Fibroblast of skin of abdomen (primary cell): ENCODE results near the gene GALNTL6.

Experiments used
- DNase-seq: peaks from one replicate; pipeline ENCODE4 v3.0.0-alpha.2; 2013

Gene GALNTL6

DNA sequence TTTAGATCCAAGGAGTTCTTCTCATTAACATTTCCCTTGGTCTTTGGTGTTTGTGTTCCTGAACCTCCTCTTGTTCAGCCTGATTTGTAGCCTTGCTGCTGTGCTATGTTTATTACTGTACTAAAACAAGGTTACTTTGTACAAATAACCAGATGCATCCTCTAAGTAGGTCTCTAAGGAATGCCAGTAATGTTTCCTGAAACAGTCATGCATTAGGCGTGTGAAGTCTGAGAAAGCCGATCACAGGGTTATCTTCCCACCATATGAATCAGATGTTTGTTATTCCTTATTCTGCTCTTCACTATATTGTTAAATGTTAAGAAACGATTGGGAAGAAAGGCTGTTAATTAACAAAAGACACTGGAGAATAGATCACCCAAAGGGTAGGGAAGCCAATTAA, 66.9 kb downstream of the GALNTL6 start:
- peak; percentile 89 for DNase-seq

DNA sequence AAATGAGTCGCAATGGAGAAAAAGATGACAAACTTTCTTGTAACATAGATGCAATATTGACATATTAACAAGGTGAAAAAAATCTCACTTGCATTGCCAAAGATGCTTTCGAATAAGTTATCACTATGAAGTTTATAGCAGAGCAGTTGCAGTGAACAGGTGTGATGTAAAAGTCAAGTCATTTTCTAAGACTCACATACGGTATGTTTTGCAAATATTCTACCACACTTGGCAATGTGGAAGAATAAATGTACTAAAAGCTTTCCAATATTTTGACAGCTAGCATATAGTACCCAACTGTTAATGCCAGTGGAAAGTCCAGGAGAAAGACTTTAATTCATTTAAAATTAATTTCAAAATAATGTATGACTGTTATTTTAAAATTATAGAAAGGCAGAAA, 76.5 kb downstream of the GALNTL6 start:
- no peak for DNase-seq

DNA sequence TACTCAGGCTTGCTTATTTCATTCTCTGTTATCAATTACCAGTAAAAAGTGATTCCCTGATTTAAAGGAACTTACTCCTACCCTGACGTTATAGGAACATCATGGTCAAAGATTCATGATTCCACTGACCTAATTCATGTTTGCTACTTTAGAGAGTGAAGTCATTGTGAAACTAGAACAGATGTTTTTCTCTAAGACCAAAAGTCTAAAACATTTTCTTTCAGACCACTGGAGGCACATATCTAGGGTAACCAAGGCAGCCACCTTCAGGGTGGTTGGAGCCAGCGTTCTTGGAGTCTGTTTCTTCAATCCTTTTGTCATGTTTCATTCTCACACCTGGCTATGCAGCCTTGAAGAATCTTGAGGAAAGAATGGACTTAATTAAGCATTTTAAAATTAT, 77.8 kb downstream of the GALNTL6 start:
- no peak for DNase-seq

DNA sequence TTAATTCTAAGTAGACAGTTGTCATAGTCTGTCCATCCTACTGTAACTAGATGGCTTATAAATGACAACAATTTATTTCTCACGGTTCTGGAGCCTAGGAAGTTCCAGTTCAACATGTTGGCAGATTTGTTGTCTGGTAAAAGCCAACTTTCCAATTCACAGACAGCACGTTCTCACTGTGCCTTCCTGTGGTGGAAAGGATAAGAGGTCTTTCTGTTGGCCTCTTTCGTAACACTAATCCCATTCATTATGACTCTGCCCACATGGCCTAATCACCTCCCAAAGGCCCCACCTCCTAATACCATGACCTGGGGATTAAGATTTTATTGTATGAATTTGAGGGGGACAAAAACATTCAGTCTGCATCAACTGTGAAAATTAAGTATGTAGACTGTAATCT, 83.2 kb downstream of the GALNTL6 start:
- DNase-seq: no peak

DNA sequence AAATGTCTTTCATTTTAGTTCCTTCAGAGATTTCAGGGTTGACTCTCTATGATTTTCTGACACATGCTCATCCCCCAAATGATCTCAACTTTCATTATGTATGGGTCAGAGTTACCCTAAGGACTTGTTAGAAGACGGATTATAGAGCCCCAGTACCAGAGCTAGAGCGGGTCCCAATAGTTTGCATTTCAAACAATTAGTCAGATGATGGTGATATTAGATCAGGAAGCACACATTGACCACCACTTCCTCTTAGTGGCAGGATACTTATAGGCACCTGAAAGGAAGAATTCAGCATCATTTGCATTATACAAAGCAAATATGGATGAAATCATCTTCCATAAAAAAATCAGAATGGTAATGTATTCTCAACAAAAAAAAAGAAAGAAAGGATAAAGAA, 106.1 kb downstream of the GALNTL6 start:
- no peak for DNase-seq

DNA sequence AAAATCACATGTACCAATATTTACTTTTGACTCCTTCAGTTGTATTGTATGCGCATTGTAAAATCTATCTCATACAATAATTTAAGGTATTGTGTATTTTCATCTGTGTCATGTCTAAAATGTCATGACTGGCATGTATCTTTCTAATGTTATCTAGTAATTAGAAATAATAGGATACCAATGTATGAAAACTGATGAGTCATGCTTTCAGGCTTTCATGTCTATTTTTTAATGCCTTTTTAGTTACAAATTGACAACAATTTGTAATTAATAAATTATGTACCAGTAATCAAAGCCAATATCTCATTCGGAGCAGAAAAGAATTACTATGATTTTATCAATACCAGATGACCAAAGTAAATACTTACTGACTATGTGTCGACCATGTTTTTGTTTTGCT, 107.7 kb downstream of the GALNTL6 start:
- no peak for DNase-seq

DNA sequence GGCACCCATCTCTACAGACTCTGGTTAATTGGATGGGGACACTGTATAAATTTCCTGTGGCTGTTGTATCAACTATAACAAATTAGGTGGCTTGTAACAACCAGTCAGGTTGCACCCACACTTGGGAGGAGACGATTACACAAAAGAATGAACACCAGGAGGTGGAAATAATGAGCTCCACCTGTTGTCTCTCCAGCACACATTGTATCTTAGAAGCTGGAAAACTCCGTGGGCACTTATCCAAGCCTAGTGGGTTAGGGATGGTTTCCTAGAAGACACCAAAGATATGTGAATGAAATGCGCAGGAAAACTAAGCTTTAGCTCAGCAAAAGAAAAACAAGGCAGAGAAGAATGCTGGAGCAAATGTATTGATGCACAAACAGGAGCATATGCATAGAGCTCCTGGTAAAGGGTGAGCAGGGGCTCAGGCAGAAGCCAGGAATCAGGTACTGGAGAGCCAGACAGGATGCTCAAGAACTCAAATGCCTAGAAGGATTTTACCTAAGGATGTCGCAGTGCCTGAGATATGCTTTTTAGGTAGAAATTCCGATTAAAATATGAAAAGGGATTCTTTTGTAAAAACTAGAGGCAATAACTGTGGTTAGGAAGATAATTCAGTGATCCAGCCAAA, 111.7 kb downstream of the GALNTL6 start:
- DNase-seq: peak; percentile 20

DNA sequence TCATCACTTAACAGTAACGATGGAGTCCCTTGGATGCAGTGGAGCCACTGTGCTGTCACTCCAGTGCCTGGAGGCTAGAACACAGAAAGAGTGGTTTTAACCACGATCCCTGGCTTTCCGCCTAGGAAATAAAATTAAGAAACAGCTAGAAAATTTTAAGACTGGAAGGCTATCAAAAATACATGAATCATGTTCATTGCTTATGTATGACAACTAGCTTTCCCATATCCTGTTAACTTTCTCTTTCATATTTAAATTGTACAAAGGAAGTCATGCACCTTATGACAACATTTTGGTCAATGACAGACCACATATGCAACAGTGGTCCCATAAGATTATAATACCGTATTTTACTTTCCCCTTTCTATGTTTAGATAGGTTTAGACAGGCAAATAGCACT, 115.1 kb downstream of the GALNTL6 start:
- no peak for DNase-seq

DNA sequence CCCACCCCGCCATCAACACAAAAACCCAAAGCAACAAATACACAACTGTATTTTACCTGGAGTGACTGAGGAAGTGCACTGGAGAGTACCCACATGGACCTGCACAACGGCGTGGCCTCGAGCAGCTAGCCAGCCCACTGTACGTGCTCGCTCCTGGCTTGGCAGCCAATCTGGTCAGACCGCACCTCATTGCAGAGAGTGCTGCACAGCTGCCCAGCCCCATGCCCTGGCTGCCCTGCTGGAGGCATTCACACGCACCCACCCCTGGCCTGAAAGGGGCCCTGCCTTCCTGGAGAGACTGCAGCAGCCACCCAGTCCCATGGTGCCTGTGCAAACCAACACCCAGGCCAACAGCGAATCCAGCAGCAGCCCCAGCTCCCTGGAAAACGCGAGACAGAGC, 116.3 kb downstream of the GALNTL6 start:
- no peak for DNase-seq

DNA sequence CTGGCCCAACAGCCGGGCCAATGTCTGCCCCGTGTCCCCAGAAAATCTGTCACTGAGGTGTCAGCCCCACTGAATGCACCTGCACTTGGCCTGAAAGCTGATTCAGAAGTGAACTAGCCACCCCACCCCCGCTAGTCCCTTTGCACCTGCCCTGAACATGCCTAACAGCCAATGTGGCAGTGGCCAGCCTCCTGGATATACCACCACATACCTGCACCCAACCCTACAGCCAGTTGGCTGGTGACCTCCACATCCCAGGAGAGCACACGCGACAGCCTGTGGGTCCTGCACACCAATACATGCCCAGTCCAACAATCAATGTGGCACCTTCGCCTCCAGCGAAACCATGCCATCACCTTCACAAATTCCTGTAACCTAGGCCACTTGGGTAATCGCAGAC, 116.7 kb downstream of the GALNTL6 start:
- no peak for DNase-seq

DNA sequence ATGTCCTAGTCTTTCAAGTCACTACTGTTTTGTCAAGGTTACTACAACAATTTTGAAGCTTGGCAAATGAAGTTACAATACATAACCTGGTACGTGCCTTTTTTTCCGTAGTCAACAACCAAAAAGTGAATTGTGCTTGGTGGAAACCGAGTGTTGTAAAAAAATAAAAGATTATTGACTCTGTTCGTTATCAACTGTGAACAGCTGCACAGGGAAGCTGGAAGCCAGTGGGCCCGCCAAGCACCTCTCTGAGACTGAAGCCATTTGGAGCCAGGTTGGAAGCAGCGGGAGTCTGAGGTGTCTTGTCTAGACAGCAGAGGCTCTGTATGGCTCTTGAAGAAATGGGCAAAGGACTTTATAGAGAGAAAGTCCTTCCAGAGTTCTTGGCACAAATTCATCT, 119.0 kb downstream of the GALNTL6 start:
- DNase-seq: no peak

DNA sequence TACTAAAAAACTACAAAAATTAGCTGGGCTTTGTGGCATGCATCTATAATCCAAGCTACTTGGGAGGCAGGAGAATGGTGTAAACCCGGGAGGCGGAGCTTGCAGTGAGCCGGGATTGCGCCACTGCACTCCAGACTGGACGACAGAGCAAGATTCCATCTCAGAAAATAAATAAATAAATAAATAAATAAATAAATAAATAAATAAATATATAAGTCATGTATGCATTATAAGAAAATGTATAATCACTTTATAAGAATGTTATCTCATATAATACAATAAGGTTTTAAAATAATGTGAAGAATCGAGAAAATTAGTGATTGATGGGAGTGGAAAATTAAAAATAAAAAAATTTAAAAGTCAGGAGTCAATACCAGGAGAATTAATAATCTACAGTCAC, 127.5 kb downstream of the GALNTL6 start:
- DNase-seq: no peak

DNA sequence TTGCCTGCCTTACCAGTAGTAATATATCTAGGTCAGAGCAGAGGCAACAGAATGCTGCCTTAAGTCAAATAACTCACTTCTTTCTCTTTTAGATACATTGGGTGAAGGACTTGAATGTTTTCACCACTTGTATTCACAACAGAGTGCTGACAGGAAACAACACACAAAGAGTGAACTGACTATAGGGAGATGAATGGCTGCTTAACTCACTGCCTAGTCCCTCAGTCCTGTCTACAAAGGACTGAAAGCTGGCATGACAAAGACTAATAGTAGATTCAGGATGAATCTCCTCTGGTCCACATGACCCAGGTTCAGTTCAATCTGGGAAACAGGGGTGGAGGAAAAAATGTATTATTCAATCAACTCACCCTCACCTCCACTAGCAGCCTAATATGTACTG, 134.2 kb downstream of the GALNTL6 start:
- DNase-seq: no peak

DNA sequence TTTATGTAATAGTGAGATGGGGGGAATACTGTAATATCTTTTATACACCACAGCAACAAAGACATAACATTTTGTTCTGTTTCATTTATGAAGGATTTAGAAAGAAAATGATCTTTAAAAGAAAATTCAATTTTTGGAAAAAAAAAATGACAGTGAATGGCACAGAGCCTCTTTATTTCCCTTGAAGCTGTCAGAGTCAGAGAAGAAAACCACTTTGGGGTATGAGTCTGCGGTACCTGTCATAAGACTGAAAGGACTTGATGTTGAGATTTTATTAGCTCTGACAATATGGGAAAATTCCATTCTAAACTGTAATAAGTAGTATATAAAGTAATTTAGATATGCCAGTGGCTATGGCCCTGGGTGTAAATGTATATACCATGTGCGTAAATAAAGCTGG, 134.8 kb downstream of the GALNTL6 start:
- no peak for DNase-seq

DNA sequence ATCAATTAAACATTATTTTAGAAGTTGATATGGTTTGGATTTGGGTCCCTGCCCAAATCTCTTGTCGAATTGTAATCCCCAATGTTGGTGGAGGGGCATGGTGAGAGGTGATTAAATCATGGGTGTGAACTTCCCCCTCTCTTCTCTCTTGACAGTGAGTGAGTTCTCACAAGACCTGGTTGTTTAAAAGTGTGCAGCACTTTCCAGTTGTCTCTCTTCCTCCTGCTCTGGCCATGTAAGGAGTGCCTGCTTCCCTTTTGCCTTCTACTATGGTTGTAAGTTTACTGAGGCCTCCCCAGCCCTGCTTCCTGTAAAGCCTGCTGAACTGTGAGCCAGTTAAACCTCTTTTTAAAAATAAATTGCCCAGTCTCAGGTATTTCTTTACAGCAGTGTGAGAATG, 141.4 kb downstream of the GALNTL6 start:
- no peak for DNase-seq

DNA sequence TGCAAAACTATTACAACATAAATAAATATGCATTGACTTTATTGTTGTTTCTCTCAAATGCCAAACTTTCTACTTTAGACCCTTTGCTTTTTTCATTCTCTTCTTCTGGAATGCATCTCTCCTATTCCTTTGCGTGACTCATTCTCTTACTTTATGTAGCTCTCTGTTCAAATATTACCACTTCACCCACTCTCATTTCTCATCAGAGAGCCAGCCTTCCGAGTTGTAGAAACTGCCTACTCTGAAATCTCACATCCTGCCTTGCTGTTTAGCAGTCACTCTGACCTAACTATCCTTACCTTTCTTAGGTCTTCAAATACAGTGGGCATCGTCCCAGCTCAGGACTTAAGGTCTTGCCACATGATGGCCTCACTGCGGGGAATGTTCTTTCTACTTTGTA, 143.5 kb downstream of the GALNTL6 start:
- no peak for DNase-seq

DNA sequence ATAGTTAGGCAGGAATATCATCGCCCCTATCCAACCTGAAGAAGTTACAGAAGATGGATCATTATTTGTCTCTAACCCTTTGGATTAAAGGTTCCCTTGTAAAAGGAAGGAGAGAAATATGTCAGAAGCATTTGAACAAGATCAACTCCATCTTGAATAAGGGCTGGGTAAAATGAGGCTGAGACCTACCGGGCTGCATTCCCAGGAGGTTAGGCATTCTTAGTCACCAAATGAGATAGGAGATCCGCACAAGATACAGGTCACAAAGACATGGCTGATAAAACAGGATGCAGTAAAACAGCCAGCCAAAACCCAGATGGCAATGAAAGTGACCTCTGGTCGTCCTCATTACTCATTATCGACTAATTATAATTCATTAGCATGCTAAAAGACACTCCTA, 148.9 kb downstream of the GALNTL6 start:
- DNase-seq: no peak

DNA sequence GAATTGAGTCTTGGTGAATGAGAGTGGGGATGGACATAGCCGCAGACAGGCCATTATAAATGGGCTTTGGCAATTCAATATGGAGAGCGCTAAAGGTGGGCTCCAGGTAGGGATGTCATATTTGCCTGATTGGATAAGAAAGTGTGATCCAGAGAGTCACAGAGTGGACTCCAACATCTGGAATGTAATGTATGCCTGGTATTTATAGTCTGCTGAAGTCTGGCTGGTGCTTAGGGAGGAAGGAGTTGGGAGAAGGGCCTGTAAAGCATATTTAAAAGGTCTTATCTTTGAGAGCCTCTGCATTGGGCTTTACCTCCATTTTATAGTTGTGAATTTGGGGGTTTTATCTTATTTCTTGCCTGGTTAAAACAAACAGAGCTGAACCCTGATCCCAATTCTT, 153.2 kb downstream of the GALNTL6 start:
- DNase-seq: no peak

DNA sequence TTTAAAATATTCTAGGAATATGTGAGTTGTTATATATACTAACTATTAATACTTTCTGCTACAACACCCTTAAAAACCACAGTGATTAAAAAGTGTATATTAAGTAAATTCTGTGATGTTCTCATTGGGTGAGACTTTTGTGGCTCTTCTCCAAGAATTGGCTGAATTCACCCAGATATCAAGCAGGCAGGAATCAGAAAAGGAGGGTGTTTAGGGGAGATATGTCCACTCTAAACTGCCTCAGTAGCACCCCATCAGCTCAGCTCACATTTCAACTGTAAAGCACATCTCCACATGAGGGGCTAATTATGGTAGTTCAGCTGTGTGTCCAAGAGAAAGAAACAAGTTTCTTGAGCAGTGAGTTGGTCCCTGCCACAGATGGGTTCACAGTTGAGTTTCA, 165.0 kb downstream of the GALNTL6 start:
- no peak for DNase-seq

DNA sequence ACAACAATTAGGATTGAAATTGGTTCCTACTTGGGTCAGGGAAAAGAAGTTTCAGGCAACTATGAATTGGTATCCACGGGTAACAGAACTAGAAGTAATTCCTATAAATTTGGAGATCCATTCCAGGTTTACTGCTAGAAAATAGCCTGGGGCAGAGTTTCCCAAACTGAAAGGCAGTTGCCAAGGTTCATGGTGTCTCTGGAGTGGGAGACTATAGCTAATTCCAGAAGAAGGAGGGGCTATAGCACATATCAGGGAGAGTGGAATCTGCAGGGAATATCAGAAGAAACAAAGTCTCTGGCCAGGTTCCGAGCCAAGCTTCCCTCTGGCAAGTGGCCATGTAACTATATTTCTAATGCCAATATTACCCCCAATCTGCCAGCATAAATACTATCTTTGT, 166.3 kb downstream of the GALNTL6 start:
- DNase-seq: no peak

DNA sequence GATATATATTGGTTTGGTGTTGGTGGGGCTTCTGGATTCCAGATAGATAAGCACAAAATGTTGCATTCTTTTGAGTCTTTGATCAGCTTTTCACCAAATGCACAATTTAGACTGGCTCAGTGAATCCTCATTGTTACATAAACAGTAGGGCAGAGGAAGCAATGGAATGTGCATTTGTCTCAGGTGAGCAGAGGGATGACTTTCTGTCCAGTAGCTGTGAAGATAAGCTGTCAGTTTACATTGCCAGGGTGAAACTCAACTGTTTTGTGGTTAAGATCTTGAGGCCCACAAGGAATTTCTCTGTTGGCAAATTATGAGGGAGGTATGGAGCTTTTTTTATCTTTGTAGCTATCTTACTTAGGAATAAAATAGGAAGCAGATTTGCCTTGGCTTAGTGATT, 168.0 kb downstream of the GALNTL6 start:
- no peak for DNase-seq

DNA sequence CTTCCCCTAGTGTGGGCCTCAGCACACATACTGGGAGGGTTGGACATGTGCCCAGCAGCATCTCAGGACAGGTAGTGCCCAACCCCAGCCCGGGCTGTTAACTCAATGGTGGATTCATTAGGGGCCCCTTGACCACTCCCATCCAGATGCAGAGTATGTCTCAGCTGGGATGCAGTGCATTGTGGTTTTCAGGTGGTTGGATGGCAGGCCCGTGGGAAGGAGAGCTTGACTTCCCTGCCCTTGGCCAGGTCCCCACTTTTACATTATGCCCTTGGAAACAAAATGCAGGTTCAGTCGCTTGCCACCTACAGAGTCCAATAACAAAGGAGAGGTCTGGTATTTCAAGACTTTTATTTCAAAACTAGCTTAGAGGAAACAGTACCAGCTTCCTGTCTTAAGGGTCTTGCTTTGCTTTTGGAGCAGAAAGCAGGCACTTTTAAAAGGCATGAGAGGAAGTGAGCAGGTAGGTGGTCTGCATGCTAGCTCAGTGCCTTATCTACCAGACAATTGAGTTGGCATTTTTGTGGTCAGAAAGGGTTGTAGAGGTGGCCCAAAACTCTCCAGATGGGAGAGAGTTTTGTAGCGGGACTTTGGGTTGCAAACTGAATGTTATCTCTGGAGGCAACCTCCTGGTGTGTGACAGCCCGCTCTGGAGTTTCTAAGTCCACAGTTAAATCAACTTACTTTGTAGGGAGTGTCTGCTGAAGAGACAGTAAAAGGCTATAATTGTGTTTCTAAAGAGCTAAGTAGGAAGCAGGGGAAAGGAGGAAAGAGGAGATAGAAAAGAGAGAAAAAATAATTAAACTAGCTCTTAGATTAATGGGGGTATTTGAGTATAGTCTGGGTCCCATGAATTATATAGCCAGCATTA, 171.0 kb downstream of the GALNTL6 start:
- no peak for DNase-seq

DNA sequence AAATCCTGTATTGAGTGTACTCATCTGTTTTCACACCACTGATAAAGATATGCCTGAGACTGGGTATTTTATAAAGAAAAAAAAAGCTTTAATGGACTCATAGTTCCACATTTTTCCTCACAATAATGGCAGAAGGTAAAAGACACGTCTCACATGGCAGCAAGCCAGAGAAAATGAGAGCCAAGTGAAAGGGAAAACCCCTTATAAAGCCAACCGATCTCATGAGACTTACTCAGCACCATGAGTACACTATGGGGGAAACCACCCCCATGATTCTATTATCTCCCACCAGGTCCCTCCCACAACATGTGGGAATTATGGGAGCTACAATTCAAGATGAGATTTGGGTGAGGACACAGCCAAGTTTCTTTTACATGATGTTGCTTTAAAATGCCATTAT, 171.9 kb downstream of the GALNTL6 start:
- DNase-seq: no peak

DNA sequence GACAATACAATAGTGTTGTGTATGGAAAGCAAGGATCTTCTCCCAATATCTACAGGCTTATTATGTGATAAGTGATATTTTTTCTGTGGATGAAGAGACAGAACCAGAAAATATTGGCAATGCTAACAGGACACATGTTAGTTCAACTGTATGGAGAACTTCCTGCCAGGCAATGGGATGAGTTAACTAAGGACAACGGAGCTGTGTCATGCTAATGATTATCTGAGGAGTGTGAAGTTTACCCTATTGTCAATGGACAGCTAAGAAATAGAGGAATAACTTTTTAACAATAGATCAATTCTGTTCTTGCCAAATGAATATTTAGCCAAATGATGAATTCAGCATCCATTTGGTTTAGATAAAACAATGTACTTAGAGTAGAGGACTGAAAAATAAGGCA, 180.0 kb downstream of the GALNTL6 start:
- DNase-seq: no peak

DNA sequence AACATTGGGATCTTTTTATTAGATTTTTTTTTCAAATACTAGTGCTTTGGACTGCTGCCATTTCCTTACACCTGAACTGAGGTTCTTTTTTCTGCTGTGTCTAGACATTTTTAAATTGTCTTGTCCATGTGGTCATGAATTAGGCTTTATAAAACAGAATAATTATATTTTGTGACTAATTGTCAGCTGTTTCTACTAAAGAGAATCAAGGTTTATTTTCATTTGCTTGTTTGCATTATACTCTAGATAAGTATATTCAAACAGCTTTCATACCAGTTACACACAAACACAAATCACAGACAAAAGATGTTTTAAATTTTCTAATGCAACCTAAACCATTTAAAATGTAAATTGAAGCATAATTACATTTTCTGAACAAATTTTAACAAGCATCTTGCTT, 194.7 kb downstream of the GALNTL6 start:
- DNase-seq: no peak
